ENCODE data around the gene ZMYM2.

ZMYM2 gene

DNA sequence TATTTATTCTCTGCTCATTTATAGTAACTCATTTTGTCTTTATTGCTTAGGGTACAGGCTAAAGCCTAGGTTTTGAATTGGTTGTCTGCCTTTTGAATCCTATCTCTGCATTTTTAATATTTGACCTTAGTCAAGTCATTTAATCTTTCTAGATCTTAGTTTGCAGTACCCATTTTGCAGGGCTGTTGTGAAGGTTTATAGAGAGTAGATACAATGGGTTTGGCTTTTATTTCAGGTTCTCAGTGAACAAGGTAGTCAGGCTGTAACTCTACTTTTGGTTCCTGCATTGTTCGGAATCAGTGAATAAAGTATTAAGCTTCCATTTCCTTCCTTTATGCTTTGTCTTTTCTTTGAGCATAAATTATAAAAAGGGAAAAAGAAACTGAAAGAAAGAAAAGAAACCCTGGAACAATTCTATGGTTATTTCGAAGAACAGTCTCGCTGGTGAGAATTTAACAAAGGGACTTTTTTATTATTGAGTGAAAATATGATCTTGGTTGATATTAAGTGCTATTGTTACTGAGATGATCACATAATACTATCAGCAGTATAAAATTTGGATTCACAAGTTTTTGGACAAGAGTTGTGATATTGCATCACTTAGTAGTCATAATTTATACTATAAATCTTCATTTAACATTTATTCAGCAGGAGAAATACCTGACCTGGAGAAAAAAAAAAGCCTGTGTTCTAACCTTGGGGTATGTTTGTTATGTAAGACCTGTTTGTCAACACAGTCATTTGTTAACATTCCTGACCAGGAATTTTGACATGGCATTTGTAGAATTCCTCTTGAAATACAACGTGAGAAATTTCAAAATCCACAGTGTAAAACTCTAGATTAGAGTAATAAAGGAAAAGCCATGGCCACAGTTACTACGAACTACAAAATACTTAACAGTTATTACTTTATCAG, 91.3 kb downstream of the ZMYM2 start:
- no peak for DNase-seq

DNA sequence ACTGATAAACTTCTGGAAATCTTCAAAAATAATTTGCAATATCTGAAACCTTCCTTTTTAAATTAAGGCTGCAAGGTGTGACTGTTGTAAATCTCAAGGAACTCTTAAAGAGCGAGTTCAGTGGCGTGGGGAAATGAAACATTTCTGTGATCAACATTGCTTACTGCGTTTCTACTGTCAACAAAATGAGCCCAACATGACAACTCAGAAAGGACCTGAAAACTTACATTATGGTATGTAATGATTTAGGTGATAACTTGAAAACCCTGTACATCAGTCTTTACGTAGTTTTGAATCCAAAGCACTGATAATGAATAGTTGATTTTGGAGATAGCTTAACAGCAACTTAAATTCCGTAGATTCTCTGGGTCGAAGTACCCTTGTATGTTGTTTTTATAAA, 92.8 kb downstream of the ZMYM2 start:
- no peak for DNase-seq

DNA sequence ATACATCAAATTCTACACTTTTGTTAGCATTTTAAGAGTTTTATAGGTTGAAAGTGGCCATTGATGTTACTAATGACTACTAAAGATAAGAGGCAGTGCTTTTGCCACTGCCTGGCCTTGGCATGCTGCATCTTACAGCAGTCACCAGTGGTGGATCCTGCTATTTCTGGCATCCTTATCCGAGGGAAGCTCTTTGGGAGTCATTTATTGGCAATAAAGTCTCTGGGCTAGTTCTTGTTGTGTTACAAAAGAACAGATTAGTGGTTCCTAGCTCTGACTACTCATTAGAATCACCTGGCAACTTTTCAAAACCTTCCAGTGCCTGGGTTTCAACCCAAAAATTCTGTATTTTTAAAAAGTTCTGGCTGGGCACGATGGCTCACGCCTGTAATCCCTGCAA, 94.5 kb downstream of the ZMYM2 start:
- no peak for DNase-seq

DNA sequence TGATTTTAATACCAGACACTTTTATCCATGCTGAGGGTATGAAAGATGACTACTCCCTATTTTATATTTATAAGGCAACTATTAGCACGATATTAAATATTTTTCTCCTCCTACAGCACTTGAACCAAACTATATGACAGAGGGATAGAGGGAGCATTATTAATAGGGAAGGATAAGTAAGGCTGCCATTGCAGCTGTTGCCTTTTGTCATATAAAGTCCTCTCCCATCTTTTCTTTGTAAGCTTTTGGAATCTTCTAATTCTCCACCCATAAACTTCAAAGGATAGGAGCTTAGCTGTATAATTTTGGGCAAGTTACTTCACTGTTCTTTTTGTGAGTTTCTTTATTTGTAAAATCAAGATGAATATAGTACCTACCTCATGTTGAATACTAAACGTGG, 95.4 kb downstream of the ZMYM2 start:
- no peak for DNase-seq

DNA sequence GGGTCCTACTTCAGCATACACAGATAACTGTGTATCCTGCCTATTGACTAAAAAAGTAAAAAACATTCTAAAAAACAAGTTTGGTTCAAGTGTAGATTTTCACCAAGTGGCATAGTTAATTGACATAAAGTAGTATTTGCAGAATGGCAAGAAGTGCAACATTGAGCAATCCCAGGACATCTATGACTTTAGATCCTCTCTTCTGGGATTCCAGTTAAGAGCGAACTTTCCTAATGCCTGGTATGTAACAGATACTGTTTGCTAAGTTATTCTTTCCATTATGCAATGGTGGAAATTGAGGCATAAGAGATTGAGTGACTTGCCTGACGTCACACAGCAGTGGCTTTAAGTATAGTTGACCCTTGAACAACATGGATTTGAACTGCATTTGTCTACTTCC, 96.1 kb downstream of the ZMYM2 start:
- DNase-seq, result no peak

DNA sequence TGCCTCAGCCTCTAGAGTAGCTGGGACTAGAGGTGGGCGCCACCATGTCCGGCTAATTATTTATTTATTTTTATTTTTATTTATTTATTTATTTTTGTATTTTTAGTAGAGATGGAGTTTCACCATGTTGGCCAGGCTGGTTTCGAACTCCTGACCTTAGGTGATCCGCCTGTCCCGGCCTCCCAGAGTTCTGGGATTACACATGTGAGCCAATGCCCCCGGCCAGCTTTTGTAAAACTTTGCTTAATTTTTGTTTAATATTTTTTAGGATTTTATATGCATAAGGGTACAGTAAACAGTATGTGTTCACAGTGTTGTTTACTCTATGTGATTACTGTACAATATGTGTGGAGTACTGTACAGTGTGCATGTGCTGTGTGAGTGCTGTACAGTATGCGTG, 98.7 kb downstream of the ZMYM2 start:
- no peak for DNase-seq

DNA sequence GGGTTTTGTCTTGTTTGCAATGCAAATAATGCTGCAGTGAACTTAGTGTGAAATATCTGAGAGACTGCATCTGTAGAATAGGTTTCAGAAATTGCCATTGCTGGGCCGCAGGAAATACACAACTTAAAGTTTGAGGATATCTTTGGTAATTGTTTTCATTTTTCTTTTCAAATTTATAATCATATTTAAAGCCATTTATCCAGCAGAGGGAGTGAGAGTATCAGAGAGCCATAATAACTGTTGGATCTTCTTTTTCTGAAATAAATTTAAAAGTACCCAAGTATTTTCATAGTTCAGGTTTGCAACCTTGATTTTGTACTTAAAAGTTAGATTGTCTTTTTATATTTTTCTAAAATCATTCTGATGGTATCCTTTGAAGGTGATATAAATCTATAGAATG, 99.4 kb downstream of the ZMYM2 start:
- no peak for DNase-seq

DNA sequence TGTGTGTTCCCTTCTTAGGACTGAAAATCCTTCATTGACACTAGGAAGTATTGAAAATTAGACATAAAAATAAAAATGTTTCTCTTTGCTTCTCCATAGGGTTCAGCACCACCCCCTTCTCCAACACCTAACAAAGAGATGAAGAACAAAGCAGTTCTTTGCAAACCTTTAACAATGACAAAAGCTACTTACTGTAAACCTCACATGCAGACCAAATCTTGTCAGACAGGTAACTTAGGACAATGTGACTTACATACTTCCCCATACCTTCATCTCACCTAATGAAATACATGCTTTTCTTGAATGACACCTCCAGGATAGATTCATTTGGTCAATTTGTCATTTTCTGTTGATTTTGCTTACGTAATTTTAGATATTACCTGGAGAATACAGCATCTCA, 99.9 kb downstream of the ZMYM2 start:
- DNase-seq, result no peak

DNA sequence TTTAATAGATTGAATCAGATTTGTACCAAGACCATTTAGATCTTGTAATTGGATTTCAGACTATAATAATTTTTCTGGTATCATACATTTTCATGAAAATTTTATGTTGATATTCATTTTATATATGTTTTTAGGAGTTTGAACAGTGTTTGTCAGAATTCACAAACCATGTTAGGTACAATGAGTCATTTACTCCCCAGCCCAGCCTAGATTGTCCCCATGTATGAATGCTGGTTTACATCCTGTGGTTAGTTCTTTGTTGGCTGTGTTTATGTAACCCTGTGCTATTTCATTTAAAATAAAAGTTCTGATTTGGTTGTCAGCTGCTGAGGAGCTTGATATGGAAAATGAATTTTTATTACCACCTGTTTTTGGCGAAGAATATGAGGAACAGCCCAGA, 105.6 kb downstream of the ZMYM2 start:
- DNase-seq, result no peak

DNA sequence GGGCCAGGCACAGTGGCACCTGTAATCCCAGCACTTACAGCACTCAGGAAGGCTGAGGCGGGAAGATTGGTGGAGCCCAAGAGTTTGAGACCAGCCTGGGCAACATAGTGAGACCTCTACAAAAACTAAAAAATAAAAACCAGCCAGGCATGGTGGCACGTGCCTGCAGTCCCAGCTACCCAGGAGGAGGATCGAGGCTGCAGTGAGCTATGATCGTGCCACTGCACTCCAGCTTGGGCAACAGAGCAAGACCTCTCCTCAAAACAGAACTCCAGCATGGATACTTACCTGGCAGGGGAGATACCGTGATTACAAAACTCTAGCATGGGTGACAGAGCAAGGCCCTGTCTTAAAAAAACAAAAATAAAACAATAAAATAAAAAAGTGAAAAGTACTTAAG, 107.0 kb downstream of the ZMYM2 start:
- DNase-seq, result no peak

DNA sequence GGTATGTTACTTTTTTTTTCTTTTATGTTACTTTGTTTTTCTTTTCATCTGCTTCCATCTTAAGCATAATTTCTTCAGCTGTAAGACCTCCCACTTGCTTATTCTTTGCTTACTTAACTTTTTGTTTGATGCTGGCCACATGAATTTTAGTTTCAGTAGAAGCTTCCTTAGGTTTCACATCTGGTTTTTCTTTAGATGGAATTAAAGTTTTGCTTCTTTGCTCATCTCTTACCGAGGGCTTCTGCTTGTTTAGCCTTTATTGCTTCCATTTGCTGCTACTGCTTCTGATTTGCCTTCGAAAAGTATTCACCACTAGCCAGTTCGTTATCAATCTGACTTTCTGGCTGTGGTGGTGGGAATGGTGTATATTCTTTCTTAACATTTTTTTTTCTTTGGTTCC, 111.4 kb downstream of the ZMYM2 start:
- no peak for DNase-seq

DNA sequence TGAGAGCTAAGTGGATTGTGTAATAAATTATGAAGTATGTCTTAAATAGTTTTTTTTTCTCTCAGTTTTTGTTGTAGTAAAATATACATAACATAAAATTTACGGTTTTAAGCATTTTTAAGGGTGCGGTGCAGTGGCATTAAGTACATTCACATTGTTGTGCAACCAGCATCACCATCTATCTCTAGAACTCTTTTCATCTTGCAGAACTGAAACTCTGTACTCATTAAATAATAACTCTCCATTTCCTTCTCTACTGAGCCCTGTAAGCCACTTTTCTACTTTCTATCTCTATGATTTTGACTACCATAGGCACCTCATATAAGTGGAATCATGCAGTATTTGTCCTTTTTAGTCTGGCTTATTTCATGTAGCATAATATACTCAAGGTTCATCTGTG, 115.2 kb downstream of the ZMYM2 start:
- DNase-seq, result no peak

DNA sequence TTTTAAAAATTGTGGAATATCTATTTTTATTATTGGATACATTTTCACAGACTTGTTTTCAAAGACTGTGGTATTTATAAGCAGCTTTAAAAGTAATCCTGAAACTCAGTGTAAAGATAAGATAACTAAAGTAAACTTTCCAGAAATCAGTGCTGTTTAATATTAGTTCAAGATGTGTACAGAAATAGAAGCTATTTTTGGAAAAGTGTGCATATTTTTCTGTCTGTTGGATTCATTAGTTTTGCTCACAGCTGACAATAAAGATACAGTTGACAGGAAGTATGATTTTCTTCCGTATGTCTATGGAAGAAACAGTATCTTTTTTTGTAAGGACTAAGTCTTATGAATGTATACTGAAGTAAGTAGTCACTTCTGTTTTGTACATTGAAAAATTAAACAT, 116.4 kb downstream of the ZMYM2 start:
- no peak for DNase-seq

DNA sequence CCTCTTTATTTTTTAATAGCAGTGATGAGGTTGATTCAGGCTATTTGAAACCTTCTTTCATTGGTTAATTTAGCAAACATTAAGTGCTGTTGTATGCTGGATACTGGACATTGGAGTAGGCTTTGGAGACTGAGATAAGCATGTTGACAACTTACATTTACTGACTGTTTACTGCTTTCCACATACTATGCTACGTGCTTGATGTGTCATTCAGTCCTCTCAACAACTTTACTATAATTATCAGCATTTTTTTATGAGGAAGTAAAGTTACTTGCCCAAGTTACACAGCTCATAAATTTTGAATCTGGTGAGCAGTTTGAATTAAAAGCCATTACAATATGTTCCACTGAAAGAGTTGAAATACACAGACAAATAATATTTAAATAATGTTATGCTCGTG, 118.6 kb downstream of the ZMYM2 start:
- DNase-seq, result no peak

DNA sequence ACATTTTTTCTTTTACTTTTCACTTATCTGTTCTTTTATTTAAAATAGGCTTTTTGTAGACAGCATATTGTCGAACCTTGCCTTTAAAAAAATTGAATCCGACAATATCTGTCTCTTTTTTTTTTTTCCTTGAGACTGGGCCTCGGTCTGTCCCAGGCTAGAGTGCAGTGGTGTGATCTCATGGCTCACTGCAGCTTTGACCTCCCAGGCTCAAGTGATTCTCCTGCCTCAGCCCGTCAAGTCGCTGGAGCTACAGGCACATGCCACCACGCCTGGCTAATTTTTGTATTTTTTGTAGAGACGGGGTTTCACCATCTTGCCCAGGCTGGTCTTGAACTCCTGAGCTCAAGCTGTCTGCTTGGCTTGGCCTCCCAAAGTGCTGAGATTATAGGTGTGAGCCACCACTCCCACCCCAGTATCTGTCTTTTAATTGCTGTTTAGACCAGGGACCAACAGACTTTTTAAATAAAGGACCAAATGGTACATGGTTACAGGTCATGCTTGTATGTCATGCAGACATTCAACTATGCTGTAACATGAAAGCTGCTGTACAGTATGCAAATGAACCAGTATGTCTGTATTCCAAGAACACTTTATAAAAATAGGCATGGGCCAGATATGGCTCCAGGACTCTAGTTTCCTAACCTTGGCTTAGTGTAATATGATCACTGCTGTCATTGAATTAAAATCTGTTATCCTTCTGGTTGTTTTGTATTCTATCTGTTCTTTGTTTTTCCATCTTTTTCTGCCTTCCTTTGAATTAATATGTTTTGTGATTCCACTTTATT, 122.0 kb downstream of the ZMYM2 start:
- no peak for DNase-seq

DNA sequence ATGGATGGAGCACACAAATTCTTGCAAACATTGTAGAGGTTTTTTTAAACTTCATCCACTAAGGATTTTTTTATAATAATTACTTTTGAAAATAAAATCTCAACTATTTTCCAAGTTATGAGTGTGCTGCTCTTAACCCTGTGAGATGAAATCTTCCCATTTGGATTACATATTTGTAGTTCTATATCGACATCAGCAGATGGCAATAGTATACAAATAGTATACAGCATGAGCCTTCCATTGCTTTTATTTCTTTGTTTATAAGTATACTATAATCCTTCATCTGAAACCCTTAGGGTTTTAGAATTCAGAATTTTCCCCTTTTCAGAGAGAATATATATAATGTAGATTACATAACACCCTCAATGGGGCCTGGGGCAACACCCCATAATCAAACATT, 131.8 kb downstream of the ZMYM2 start:
- DNase-seq, result no peak

DNA sequence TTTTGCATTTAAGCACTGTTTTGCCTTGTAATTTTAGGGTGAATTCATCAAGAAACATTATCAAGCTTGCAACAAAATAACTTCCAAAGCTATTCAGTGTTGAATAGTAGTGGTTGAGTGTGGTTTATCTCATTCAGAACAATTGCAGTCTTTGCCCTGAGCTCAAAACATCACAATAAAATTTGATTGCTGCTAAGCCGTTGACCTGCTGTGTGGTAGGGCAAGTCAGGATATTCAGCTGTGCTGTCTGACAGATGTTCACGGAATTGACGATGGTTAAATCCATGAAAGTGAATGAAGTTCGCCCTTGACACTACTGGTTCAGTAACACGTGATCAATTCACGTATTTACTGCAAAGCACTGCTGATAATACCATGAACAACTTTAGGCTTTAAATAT, 135.4 kb downstream of the ZMYM2 start:
- DNase-seq, result no peak

DNA sequence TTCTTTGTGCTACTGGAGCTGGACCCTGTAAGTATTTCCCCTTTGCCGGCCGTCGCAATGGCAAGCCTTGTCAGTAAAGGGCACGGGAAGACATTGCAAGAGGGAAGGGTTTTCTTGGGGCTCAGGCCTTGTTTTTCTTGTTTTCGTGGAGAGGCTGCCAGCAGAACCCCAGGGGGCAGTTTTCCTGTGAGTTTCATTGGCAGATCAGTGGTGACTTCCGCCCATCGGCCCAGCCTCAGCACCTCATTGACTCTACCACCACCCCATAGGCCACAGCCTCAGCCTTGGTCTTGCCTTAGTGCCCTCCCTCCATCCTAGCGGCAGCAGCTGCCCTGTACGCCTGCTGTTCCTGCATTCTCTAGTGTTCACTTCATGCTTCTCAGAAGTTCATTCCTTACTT, 140.8 kb downstream of the ZMYM2 start:
- no peak for DNase-seq

DNA sequence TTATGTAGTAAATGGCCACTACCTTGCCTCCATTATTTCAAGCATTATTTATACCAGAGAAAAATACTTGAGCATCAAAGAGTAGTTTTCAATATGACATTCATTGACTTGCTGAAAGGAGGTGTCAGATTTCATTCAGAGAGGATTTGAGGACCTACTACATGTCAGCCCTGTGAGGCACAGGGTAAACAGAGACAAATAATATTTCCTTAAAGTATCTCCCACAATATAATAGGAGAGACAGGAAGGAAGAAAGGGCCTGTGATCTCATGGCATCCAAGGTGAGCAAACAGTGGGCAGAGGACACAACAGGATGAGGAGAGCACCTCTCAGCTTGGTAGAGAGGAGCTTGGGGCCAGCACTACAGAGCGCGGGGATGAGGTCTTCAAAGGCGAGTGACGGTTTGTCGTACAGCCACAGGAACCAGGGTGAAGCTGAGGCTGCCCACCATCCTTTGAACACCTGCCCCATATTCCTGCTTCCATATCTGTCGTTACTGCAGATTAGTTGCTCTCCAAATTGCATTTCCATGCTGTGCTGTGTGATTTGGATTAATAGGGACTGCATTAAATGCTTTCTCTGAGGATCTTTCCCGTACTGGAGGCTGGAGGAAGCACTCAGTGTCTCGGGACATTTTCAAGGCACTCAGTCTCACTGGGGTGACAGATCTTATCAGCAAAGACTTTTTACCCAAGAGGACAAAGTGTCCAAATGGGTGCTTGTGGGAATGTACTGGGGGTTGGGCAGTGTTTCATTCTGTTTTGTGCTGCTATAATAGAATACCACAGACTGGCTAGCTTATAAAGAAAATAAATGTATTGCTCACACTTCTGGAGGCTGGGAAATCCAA, 143.2 kb downstream of the ZMYM2 start:
- DNase-seq, result no peak

DNA sequence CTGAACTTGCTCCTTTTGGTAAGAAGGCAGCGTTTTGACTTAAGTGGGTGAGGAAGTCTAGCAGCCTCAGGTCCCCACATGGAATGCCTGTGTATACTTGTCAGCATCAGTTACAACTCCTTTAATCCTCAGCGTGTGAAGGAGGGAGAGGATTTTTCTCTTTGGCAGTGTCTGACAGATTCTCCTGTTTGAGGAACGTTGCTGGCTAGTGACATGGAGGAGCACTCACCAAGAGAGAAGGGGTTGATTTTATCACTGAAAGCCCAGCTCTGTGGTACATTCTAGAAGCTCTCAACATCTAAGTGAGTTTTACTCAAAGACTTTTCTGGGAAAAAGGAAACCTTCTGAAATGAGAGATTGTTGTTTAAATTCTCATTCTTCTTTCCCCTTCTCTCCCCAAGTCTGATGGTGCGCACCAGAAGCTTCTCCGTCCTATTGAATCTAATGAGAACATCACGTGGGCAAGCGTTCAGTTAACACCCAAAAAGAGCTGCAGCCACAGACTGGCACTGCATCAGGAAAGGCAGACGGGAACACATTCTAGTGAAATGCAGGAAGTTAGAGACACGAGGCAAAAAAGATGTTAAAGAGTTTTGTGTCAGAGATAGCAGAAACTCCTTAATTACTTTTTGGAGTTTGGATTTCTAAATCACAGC, 144.1 kb downstream of the ZMYM2 start:
- no peak for DNase-seq

DNA sequence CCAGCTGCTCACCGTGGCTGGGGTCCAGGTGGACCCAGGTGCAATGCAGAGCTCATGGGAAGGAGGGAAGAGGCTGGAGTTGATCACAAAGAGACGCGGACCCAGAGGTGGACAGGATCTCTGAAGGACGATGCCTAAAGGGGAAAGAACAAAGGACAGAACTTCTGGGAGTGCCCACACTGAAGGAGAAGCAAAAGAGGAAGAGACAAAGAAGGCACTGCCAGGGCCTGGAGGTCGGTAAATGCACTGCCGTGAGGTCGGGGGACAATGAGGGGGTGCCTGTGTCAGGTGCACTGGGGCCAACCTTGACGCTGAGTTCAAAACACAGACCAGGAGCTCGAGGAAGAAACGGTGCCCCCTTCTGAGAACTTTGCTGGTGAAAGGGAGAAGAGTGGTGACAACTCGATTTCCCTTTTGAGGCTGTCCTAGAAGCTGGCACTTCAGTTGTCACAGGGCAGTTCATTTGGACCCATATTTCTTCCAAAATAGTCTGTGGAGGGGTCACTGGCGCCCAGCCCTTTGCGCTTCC, 146.7 kb downstream of the ZMYM2 start:
- no peak for DNase-seq

DNA sequence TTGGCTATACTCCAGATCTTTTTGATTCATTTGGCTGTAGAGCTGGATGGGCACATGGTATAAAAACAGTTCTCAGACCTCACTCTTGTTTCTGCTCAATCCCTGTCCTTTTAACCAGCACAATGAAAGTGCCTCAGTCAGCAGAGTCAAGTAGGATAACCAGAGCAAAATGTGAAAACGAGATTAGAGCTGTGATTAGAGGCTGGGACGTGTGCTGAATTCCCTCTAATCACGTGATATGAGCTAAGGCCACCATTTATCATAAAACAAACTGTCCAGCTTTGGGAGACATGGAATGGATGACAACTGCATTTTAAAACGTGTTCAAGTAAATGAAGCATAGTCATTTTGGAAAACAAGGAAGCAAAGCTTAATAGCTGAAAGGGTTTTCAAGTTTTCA, 148.2 kb downstream of the ZMYM2 start:
- DNase-seq, result no peak

DNA sequence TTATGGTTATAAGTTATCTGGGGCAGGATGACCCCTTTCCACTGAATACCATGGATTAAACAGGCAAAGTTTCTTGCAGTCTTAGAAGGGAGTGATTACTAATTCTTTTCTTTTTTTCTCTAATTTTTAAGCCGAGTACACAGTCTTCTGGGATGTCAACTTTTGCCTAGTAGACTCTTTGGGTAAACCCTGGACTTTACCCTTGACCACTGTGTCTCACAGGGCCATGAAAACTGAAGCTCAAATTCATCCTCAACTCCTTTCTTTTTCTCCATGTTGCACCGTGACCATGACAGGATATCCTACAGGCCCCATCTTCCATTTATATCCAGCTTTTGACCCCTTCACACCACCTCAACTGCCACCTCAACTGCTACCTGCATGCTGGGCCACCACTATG, 150.5 kb downstream of the ZMYM2 start:
- no peak for DNase-seq

All from activated effector memory CD4-positive, alpha-beta T cell treated with anti-CD3 and anti-CD28 coated beads, Interleukin-2, amount 50 U/mL, for 16 hours (primary cell).